Nephron (organoid): ENCODE measurements around the gene AHRR.
A peak's percentile ranks its signal among the peaks of the same experiment; 100 is the strongest.

Experiments used
- H3K27ac Mint-ChIP-seq, 3 experiments: 2 replicates each; pipeline ENCODE4 v1.8.0; 2020; ENCODE audit warnings: mixed read lengths in 3 of 3, mild to moderate bottlenecking in 2 of 3, moderate library complexity in 1 of 3
- H3K27me3 Mint-ChIP-seq: 2 replicates; pipeline ENCODE4 v1.8.0; 2021; ENCODE audit warnings: low read depth, mild to moderate bottlenecking, moderate library complexity, mixed read lengths
- H3K36me3 Mint-ChIP-seq: 2 replicates; pipeline ENCODE4 v1.8.0; 2020; ENCODE audit warnings: low read depth, mixed read lengths
- H3K4me1 Mint-ChIP-seq: 2 replicates; pipeline ENCODE4 v1.8.0; 2020; ENCODE audit warnings: mixed read lengths
- H3K4me3 Mint-ChIP-seq, 3 experiments: 2 replicates each; pipeline ENCODE4 v1.8.0; 2020; ENCODE audit warnings: mild to moderate bottlenecking in 3 of 3, mixed read lengths in 3 of 3, moderate library complexity in 2 of 3
- H3K9me3 Mint-ChIP-seq: 2 replicates; pipeline ENCODE4 v1.8.0; 2020; ENCODE audit warnings: mixed read lengths
- CTCF ChIP-seq, 3 experiments: fragments of 200-600 bp; sonication (generic); IDR thresholded peaks; one replicate each; pipeline ENCODE4 v1.5.0; 2021; ENCODE audit warnings: antibody characterized with exemption in 3 of 3; ENCODE audit not compliant: unreplicated experiment in 3 of 3

AHRR gene

GRCh38 chr5:305050-305449 is 16.5 kb upstream of the AHRR start:
- TF ChIP-seq CTCF (IDR thresholded peaks at IDR 0.05; ENCODE audit: unreplicated experiment in 3 of 3): no peak
- H3K36me3 Mint-ChIP-seq: peaks cover 17% of the 10 kb centered on the region
- no peaks in the 10 kb centered on the region for H3K9me3 Mint-ChIP-seq
- H3K27me3 Mint-ChIP-seq: peaks cover 5% of the 10 kb centered on the region
- H3K4me3 Mint-ChIP-seq: no peak overlapping the region
- no peak overlapping the region for H3K27ac Mint-ChIP-seq
- peaks cover 8% of the 10 kb centered on the region for H3K4me1 Mint-ChIP-seq

DNA sequence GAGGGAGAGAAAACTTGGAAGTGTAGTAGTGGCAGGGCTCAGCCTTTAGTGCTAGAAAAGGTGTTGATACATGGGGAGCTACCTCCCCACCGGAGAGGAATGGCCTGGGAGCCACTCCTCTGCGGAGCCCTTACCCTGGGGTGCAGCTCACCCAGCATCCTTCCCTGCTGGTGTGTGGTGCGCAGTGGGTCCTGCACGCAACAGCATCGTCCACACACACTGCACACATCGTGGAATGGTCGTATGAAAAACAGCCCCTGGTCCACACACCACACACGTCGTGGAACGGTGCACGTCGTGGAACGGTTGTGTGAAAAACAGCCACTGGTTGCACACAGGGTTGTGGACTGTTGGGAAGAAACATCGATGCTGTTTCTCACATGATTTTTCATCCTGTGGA is 16.1 kb upstream of the AHRR start:
- Mint-ChIP-seq H3K27me3 (peaks cover 5% of the 10 kb centered on the region), H3K9me3 (no peaks in the 10 kb centered on the region), H3K36me3 (peaks cover 17% of the 10 kb centered on the region), H3K4me1 (peaks cover 8% of the 10 kb centered on the region), H3K27ac (no peak overlapping the region), H3K4me3 (no peak overlapping the region)
- TF ChIP-seq CTCF (IDR thresholded peaks at IDR 0.05; ENCODE audit: unreplicated experiment in 3 of 3): no peak

DNA sequence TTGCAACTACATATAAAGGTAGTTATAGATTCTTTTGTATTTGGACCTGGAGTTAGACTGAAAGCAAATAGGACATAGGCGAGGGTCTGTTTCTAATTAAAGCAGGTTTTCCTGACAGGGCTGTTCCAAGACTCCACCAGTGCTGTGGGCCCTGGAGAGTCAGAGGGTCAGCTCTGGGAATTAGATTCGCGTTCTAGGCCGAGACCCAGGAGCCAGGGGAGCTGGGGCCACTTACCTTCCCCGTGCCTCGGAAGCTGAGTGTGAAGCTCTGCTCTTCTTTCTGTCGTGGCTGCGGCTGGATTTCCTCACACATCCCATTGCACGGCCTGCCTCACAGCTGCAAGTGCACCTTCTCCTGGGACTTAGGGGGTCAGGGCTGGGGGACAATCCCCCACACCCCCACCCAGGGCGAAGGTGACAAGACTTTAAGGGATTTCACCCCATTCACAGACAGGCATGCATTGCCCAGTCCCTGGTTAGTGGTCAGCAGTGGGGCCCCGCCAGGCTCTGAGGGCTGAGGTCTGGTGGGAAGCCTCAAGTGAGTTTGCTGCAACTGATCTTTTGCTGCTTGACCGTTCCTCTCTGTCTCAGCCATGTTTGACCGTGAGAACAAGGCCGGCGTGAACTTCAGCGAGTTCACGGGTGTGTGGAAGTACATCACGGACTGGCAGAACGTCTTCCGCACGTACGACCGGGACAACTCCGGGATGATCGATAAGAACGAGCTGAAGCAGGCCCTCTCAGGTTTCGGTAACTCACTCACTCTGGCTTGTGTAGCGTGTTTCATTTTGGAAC is 15.3 kb upstream of the AHRR start:
- peaks cover 5% of the 10 kb centered on the region for H3K27me3 Mint-ChIP-seq
- TF ChIP-seq CTCF (IDR thresholded peaks at IDR 0.05; ENCODE audit: unreplicated experiment in 3 of 3): no peak

DNA sequence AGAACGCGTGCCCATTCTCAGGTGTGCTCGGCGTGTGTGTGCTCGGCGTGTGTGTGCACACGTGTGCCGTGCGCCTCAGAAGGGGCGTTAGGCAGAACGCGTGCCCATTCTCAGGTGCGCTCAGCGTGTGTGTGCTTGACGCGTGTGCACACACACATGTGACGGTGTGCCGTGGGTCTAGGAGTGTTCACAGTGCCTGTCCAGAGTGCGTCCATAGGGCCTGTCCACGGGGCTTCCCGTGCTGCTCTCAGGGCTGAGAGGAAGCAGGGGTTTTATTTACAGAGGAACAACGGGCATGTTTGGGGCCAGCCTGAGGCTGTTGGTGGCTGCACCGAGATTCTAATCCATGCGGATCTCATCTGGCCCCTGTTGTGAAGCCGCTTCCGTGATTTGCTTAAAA is 14.2 kb upstream of the AHRR start:
- peaks cover 8% of the 10 kb centered on the region for H3K4me1 Mint-ChIP-seq
- H3K4me3 Mint-ChIP-seq: no peak overlapping the region
- H3K36me3 Mint-ChIP-seq: peaks cover 24% of the 10 kb centered on the region
- no peak for TF ChIP-seq CTCF (IDR thresholded peaks at IDR 0.05; ENCODE audit: unreplicated experiment in 3 of 3)
- no peak overlapping the region for H3K27ac Mint-ChIP-seq
- H3K9me3 Mint-ChIP-seq: no peaks in the 10 kb centered on the region
- peaks cover 5% of the 10 kb centered on the region for H3K27me3 Mint-ChIP-seq

More for the DNA sequence above, 15.3 kb upstream of the AHRR start:
- Mint-ChIP-seq H3K4me1 (peaks cover 8% of the 10 kb centered on the region), H3K27ac (no peak overlapping the region), H3K36me3 (peaks cover 21% of the 10 kb centered on the region), H3K9me3 (no peaks in the 10 kb centered on the region), H3K4me3 (no peak overlapping the region)

GRCh38 chr5:307794-308579 is 13.5 kb upstream of the AHRR start:
- no peak for TF ChIP-seq CTCF (IDR thresholded peaks at IDR 0.05; ENCODE audit: unreplicated experiment in 3 of 3)
- Mint-ChIP-seq H3K36me3 (peaks cover 24% of the 10 kb centered on the region), H3K4me1 (peaks cover 8% of the 10 kb centered on the region), H3K27ac (peak overlapping the region in 1 of 3 experiments; percentile 32), H3K27me3 (peaks cover 5% of the 10 kb centered on the region), H3K4me3 (no peak overlapping the region), H3K9me3 (no peaks in the 10 kb centered on the region)
